ENCODE measurements around the gene NUP214. TPM values are rescaled to one million over a fixed set of nuclear protein-coding genes. Genes with fewer than 3 reads are reported as not detected.

NUP214 gene
- total and polyA plus RNA-seq, 2 of the 4 experiments (the other 2 are of a cell fraction): 7.9 to 13.4 TPM

- Histone ChIP-seq H3K18ac (ENCODE audit: low read depth, low read length) (no peak overlapping the region), H2AK5ac (ENCODE audit: low read depth, low read length) (no peak overlapping the region), H3K9ac (ENCODE audit: low read depth, low read length) (no peak overlapping the region), H4K20me1 (ENCODE audit: insufficient read depth, low read length) (no peaks in the 10 kb centered on the region), H3K4me1 (ENCODE audit: control insufficient read depth, insufficient read depth, low read length) (0 out of 2 replicates have a peak, but pooled peaks cover 2% of the 10 kb centered on the region), H3K27me3 (ENCODE audit: control insufficient read depth, insufficient read depth, low read length) (peaks cover 23% of the 10 kb centered on the region), H2BK20ac (ENCODE audit: low read depth, low read length) (no peak overlapping the region), H3K9me3 (ENCODE audit: control insufficient read depth, insufficient read depth, low read length) (no peaks in the 10 kb centered on the region), H3K4me3 (ENCODE audit: insufficient read depth, low read depth, low read length) (no peak overlapping the region), H3K79me1 (ENCODE audit: low read depth in 1 of 2, low read length in 2 of 2) (no peaks in the 10 kb centered on the region), H3K56ac (ENCODE audit: extremely low read depth, insufficient read depth, low read length) (no peak overlapping the region), H3K23ac (ENCODE audit: low read depth, low read length) (no peak overlapping the region), H3K27ac (ENCODE audit: insufficient read depth, low read length) (no peak overlapping the region), H4K8ac (ENCODE audit: low read depth in 2 of 2, low read length in 2 of 2) (no peak overlapping the region), H2AFZ (replicated peaks; ENCODE audit: low read length, poor library complexity) (no peak overlapping the region), H2BK15ac (ENCODE audit: low read depth, low read length) (no peak overlapping the region), H3K9me1 (ENCODE audit: insufficient read depth, low read length) (no peaks in the 10 kb centered on the region), H2BK5ac (ENCODE audit: low read depth, low read length, poor library complexity, severe bottlenecking) (no peak overlapping the region), H3K14ac (replicated peaks; ENCODE audit: low read depth, low read length) (no peak overlapping the region), H2AK9ac (replicated peaks; ENCODE audit: low read depth, low read length, poor library complexity) (no peak overlapping the region), H4K91ac (ENCODE audit: insufficient read depth, low read depth, low read length) (no peak overlapping the region), H4K5ac (ENCODE audit: low read depth, low read length) (no peak overlapping the region), H3K4ac (ENCODE audit: low read depth, low read length) (no peak overlapping the region), H2BK120ac (ENCODE audit: low read depth, low read length) (no peak overlapping the region), H3K36me3 (ENCODE audit: control insufficient read depth, insufficient read depth, low read length) (no peaks in the 10 kb centered on the region), H3K4me2 (ENCODE audit: low read depth, low read length) (no peak overlapping the region)
- ATAC-seq (ENCODE audit: low read depth) (no peak), DNase-seq (no peak)
- POLR2A ChIA-PET (ENCODE audit: unreplicated experiment): no interaction called here
- 100% methylated on average over 1 of the region's 5 CpGs; no CpG with 5 or more reads in 1 of the 2 experiments for WGBS, 2 experiments (ENCODE audit: extremely low coverage in 2 of 2, insufficient read length in 1 of 2)
- CTCF ChIA-PET: no interaction called here
- dilution Hi-C loops (cut with HindIII; ENCODE audit: low sequenced_read_pairs, unreplicated experiment) (no loop called here), intact Hi-C loops (cut with micrococcal nuclease) (no loop called here), in situ Hi-C loops (cut with MboI; ENCODE audit: low sequenced_read_pairs) (no loop called here)
- no TSS peak for BruUV-seq (replicated peaks)
- TF ChIP-seq MAZ (IDR thresholded peaks at IDR 0.05; ENCODE audit: borderline replicate concordance, low read depth, low read length) (no peak), BHLHE40 (IDR thresholded peaks at IDR 0.05; ENCODE audit: low read depth, low read length) (no peak), RAD21 (IDR thresholded peaks at IDR 0.05; ENCODE audit: low read length) (no peak), NFE2L2 (IDR thresholded peaks at IDR 0.05; ENCODE audit: low read depth, low read length) (no peak), SMC3 (IDR thresholded peaks at IDR 0.05; ENCODE audit: low read depth, low read length) (no peak)
Observed at GRCh38 chr9:131104016-131104740, 21.2 kb upstream of the NUP214 start.
